Inferior parietal cortex (tissue), 1 donor: ENCODE measurements around the gene FRAS1.

Experiments
- DNase-seq: peaks from one replicate; pipeline ENCODE4 v3.0.0-alpha.2; 2016; ENCODE audit errors: extremely low spot score

The FRAS1 gene

DNA sequence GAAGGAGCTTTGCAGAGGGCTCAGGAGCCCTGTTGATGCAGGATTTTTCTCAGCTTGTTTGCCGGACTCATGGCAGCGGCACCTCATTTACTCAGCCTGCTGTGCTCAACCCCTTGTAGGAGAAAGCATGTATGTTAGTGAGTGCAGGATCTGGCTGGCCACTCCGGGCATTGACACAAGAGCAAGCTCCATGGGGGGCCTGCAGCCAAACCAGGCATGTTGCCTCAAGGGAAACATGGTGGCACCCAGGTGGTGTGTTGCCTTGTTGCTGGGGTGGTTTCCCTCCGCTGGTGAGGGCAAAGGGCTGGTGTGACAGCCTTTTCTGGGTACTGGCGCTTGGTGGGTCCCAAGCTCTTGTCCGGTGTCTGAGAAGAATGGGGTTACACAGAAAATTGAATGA, 305.2 kb downstream of the FRAS1 start:
- no peak for DNase-seq

DNA sequence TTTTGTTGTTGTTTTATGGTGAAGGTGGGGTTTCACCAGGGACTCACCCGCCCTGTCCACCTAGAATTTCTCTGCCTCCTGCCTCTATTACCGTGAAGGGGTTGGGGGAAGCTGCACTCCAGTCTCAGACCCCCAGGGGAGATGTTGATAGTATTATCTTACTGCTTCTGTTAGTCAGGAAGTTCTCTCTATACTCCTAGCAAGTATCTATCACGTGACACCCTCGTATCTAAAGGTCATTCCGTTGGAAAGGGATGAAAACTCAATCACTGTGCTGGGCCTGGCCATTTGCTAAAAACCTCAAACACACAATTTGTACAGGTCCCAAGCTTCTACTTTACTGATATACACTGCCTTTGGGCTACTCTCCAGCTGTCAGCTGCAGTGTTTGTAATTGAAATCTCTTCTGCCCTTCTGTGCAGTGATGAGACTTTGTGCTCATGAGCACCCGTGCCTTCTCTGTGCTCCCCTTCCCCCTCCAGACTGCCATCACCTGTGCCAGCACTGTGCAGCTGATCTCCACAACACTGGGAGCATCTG, 306.0 kb downstream of the FRAS1 start:
- no peak for DNase-seq

DNA sequence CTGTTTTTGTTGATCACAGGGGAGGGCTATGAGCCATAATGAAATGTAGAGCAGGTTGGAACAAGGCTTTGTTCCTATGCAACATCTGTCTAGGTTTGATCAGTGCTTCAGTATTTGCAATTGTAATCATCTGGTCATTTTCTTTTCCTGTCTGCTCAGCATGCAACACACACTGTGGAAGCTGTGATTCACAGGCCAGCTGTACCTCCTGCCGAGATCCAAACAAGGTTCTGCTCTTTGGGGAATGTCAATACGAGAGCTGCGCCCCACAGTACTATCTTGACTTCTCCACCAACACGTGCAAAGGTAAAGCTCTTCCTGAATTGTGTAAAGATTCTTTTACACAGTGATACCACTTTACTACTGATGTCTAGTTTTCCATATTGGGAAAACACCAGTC, 312.6 kb downstream of the FRAS1 start:
- DNase-seq = no peak

DNA sequence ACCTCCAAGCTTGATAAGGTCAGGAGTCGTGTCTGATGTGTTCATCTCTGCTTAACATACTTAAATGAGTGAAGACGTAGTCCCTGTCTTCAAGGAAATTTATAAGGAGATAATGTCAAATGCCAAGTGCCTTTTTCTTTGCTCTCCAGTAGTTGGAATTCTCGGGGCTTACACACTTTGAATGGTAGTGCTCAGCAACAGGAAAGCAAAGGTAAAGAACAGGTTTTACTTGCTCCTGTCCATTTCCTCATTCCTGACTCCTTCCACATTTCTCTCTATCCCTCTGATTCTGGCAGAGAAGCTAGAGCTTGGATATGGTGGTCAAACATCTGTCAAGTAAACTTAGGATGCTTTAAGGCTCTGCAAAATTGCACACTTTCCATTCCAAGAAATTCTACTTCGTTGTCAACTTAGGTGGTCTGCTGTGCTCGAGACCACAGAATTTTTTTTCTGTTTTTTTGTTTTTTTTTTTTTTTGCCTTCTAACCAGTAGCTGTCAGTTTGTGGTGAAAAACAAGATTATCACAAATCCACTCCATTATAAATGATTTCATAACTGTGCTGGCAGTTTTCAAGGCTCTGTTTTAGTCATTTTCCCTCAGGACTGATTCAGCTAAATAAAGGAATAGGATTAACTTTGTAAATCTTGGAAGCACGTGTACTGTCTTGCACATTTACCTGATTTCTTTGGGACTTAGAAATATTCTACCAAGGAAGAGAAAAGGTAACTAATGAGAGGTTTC, 313.7 kb downstream of the FRAS1 start:
- no peak for DNase-seq

DNA sequence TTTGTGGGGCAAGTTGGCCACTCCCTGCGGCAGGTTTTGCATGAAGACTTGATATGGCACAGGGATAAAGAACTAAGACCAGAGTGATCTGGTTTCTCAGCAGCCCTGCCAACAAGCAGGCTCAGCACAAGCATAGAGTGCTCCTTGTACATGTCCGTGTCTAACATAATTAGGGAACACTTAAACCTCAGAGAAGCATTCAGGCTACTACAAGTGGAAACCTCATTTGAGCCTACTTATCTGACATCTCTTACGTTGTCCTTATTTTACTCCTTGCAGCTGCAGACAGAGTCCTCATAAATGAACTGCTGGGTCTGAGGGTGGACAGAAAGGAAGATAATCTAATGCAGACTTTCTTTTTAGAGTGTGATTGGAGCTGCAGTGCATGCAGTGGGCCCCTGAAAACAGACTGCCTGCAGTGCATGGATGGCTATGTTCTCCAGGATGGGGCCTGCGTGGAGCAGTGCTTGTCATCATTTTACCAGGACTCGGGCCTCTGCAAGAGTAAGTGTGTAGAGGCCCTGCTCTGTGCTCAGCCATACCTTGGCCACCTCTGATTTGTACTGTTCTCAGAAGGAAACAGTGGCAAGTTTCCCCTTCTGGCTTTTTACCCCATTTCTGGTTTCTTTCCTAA, 315.3 kb downstream of the FRAS1 start:
- DNase-seq = no peak

DNA sequence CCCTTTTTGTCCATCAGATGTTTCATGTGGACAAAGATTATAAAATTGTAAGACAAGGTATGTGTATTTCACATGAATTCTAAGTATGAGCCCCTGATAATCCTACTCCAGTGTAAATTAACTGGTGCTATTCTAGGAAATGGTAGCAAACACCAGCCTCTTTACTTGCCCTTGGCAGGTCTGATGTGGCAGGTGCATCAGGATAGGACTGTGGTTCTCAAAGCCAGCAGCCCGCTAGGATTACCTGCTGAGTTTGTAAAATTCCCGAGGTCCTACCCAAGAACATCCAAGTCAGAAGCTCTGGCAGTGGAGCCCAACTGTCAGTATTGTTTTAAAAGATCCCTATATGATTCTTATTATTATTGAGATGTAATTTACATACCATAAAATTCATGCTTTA, 320.4 kb downstream of the FRAS1 start:
- DNase-seq = no peak

DNA sequence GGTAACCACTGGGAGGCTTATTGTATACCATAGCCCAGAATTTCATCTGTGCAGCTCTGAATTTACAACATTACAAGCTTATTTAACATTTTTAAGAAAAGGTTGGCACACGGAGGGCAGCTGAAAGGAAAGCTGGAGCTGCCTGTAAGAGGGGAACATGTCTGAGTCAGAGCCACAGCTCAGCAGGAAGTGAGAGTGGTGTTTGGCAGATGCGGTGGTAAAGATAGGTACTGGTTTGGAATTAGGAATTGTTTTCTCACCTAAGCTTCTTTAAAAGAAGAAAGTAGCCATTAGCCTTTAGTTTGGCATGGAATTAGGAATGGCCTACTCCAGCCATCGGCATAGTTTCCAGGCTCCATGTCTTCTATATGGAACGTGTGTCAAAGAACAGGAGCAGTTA, 321.9 kb downstream of the FRAS1 start:
- DNase-seq = no peak

DNA sequence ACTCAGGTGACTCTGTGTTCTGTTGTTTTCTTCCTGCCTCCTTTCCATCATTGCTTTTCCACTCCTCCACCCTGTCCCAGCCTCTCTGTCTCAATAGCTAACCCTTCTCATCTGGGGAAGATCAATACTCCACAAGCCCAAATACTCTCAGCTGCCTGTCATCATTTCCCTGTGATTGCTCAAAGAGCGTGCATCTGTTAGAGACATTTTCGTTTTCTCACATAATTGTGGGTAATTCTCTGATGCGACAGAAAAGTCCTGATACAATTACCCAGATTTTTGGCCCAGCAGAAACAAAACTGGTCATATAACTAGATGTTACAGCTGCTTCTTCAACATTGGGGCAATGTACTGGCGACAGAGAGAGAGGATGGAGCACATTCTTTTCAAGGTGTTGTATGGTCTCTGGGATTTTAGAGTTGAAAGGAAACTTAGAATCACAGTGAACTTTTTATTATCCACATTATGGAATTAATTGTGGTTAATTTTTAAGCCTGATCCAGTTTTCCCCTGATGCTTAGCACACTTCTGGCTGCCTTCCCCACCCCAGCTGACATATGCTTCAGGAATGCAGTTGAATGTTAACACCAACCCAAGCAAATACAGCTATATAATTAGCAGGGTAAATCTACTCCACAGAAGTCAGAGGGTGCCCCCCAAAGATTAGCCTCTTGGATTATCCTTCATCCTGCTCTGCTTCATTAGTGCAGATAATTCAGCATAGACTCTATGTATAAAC, 323.0 kb downstream of the FRAS1 start:
- no peak for DNase-seq

DNA sequence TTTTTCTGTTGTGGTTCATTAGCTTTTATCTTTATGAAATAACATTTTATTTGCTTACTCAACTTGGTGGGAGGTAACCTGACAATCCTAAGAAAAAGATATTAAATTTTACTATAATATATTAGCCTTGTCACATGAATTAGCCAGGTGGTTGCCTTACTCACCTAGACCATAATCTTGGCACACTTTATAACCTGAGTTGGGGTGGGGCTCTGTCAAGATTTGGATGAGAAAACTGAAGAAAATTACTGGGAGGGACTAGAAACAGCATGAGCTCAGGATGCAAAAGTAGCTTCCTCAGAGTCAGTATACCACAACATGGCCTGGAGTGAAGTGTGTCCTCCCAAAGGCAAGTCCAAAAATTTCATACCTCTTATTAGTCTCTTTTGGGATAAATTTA, 329.6 kb downstream of the FRAS1 start:
- no peak for DNase-seq

DNA sequence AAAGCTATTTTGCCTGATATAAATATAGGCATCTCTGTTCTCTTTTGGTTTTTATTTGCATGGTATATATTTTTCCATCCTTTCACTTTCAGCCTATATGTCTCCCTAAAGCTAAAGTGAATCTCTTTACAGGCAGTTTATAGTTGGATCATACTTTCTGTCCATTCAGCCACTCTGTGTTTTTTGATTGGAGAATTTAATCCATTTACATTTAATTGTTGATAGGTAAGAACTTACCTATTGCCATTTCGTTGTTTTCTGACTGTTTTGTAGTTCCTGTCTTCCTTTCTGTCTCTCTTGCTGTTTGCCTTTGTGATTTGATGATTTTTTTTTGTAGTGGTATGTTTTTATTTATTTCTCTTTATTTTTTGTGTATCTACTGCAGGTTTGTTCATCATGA, 338.5 kb downstream of the FRAS1 start:
- DNase-seq = no peak

DNA sequence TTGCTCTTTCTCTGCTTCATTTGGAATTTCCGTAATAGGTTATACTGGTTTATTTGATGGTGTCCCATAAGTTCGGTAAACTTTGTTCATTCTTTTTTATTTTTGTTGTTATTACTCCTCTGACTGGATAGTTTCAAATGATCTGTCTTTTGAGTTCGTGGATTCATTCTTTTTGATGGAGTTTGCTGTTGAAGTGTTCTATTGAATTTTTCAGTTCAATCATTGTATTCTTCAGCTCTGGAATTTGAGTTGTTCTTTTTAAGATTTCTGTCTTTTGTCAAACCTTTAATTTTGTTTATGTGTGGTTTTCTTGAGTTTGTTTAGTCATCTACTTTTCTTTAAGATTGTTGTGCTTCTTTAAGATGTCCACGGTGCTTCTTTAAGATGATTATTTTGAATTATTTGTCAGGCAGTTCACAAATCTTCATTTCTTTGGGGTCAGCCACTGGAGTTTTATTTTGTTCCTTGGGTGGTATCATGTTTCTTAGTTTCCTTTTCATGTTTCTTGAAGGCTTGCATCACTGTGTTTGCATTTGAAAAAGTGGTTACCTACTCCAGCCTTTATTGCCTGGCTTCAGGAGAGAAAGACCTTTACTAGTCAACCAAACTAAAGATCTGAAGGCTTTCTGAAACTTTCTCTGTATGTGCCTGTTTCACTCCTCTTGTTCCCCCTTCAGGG, 339.6 kb downstream of the FRAS1 start:
- DNase-seq = no peak

DNA sequence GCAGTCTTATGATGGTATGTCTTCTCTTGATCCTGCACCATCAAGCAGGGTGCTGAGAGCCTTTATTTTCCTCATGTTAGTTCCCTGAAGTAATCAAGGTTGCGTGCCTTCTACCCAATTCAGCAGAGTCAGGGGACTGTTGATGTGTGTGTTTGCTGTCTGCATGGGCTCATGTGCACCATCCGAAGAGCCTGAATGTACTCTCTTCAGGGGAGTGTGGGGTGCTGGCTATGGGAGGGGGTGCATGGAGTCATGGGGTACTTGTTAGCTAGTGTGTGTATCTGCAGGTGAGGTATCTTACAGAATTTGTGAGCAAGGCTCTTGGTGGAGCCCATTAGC, 340.1 kb downstream of the FRAS1 start:
- DNase-seq = no peak

DNA sequence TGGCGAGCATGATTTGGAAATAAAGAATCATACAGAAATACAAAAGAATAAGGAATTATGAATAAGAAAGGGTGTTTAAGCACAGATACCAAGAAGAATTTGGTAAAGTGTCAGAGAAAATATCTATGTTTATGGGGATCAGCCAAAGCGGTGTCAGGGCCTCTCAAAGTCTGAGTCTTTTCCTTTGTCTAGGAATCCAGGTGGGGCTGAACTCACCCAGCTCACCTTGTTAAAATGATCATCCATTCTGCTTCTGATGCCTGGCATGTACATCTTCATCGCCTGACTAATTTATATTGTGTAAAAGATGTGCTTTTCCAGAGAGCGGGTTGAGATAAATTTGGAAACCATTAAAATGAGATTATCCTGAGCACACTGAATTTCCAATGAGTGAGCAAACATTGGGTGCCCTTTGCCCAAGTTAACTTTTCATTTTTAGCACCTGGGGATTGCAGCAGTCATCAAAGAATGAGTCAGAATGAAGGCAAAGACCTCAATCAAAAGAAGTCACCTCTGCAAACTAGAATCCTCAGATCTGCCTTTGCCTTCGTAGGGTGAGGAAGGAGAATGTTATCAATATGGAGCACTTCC, 352.6 kb downstream of the FRAS1 start:
- no peak for DNase-seq

DNA sequence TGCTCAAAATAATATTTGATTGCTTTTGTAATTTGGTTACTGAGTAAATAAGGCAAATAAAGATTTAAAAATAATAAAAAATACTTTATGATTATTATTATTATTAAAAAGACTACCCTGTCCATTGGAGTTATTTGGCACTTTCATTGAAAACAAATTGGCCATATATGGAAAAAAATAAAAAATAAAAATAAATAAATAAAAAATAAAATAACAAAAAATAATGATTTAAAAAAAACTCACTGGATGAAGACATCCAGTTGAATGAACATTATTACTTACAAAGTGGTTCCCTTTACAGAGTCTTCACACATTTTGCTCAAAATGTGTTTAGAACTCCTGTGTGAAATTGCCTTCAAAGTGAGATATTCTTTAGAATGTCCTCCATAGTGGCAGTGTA, 353.1 kb downstream of the FRAS1 start:
- DNase-seq = no peak

DNA sequence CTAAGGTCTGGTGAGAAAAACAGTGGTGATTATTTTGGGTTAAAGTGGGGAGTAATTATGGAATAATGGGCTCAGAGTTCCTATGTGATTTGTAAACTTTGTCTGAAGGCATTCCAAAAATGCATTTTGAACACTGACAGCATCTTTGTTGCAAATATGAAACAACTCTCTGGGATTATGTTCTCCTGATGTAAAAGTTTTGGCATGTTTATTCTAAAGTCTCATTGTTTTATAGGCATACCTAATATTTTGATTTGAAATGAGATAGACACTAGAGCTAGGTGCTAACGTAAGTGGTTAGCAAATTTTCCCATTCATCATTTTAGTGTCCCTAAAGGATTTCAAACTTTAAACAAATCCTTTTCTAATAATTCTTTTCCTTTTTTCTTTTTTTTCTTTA, 353.6 kb downstream of the FRAS1 start:
- no peak for DNase-seq

DNA sequence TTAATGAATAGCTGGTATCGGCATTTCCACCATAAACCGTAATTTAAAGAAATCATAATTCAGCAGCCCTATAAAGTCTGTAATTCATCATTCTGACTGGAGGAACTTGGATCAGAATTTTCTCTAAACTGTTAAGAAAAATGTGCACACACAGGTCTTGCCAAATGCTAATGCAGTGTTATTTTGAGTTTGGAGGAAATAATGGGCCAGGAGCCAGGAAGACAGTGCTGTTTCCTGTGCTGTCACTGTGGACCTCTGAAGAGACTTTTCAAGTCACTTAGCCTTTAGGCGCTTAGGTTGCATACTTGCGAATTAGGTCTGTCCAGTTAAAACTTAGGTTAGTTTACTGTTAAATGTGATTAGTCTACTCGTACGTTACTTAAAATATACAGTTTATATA, 357.0 kb downstream of the FRAS1 start:
- no peak for DNase-seq

DNA sequence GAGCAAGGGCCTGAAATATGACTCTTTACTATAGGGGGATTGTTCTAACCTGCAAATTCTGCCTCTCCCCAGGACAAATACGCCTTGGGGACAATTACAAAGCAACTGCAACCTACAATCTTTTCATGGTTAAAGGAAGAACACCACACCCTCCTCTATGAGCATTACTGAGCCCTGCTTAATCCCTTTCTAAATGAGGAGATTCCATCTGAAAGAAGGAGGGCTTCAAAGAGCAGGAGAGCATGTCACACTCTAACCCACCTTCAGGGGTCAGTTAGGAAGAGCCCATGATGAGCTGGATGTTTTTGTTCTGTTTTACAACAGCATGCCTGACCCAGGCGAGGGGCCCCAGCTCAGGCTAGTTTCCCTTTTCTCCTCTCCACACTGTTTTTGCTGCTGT, 360.5 kb downstream of the FRAS1 start:
- no peak for DNase-seq

DNA sequence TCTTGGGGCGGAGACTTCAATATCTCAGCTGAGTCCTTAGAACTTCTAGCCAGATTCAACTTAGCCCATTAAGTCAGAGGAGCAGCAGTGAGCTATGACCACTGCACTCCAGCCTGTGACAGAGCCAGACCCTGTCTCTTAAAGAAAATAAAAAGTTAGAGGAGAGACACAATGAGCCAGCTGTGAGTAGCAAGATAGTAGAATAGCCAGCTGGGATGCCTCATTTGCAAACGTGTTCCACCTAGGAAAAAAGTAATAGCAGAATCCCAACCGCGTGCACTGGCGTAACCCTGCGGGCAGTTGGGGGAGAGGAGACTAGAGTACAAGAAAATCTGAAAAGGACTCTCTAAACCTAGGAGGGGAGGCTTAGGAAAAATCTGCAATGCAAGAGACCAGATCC, 361.3 kb downstream of the FRAS1 start:
- DNase-seq = no peak

DNA sequence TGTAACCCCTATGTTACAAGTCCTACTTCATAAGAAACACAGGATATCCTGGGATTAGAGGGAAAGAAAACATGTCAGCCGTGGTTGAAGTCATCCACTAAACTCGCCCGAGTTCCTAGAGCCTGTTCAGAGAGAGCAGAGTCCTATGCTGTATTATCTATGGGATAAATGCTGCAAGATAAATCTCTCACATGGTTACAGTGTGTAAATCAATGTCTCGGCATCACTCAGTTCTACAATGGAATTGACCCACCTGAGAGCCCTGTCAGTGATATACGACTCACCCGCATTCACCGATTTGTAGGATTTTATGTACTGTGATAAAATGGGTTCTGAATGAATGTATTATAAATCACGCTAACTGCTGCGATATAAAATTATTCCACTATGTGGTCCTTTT, 366.7 kb downstream of the FRAS1 start:
- no peak for DNase-seq

DNA sequence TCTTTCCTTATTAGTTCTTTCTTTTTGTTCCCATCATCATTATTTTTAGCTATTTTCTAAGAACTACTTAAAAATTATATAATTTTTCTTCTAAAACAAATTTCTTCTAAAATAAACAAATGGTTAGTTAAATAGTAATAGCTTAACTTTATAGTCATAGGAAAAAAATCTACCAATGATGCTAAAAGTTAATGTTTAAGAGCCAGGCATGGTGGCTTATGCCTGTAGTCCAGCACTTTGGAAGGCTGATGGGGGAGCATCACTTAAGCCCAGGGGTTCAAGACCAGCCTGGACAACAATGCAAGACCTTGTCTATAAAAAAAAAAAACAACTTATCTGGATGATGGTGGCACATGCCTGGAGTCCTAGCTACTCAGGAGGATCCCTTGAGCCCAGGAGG, 367.3 kb downstream of the FRAS1 start:
- DNase-seq = no peak

DNA sequence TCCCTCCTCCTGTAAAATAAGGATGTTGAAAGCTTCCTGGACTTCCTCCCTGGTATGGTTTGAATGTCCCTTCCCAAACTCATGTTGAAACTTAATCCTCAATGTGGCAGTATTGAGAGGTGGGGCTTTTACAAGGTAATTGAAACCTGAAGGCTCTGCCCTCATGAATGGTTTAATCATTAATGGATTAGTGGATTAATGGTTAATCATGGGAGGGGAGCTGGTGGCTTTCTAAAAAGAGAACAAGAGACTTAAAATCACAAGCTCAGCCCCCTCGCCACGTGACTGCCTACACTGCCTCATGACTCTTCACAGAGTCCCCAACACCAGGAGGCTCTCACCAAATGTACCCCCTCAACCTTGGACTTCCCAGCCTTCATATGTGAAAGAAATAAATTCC, 369.8 kb downstream of the FRAS1 start:
- no peak for DNase-seq

DNA sequence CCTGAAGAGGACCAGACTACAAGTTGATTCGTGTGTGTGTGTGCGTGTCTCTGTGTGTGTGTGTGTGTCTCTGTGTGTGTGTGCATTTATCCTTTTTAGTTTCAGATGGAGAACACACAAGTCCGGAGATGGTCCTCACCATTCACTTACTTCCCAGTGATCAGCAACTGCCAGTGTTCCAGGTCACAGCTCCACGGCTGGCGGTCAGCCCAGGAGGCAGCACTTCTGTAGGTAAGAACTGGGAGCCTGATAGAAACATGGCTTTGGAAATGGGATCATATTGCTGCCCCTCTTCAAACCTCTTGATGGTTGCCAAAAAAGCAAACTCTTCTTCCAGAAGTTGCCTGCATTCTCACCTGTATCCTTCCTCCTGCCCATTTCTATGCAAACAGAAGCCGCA, 371.9 kb downstream of the FRAS1 start:
- DNase-seq = no peak
